Measurements from ENCODE around the gene ME3.

ME3 gene

GRCh38 chr11:86497310-86497709 is 175.1 kb downstream of the ME3 start:
- no peaks in the 10 kb centered on the region for H4K20me1 ChIP-seq (ENCODE audit: insufficient read depth, low read length)
- H3K4me3 ChIP-seq (ENCODE audit: low read length) = no peak overlapping the region
- no peaks in the 10 kb centered on the region for H3K9me2 ChIP-seq (replicated peaks; ENCODE audit: insufficient read depth, low read length)
- no peaks in the 10 kb centered on the region for H3K79me2 ChIP-seq (ENCODE audit: low read length)
- DNase-seq = no peak
- H3K9me3 ChIP-seq (replicated peaks; ENCODE audit: insufficient read depth, low read length) = no peaks in the 10 kb centered on the region
- no peak overlapping the region for H3K9ac ChIP-seq (ENCODE audit: low read length)
- H3K27me3 ChIP-seq (replicated peaks; ENCODE audit: insufficient read depth, low read length) = no peaks in the 10 kb centered on the region
- no peak for TF ChIP-seq EZH2phosphoT487 (IDR thresholded peaks at IDR 0.05; ENCODE audit: low read length)
- no peak for TF ChIP-seq EZH2 (optimal IDR thresholded peaks at IDR 0.05; ENCODE audit: low read depth, low read length)
- no peak for TF ChIP-seq CTCF (IDR thresholded peaks at IDR 0.05; ENCODE audit: low read length)
- no peaks in the 10 kb centered on the region for H3K4me1 ChIP-seq (ENCODE audit: low read length)
- H3K36me3 ChIP-seq (replicated peaks; ENCODE audit: insufficient read depth, low read length) = no peaks in the 10 kb centered on the region
- no peak overlapping the region for H2AFZ ChIP-seq (ENCODE audit: low read length)
- no peak overlapping the region for H3K27ac ChIP-seq (ENCODE audit: low read length)
- H3K4me2 ChIP-seq (ENCODE audit: low read depth, low read length) = no peak overlapping the region
- H3F3A ChIP-seq (ENCODE audit: insufficient read depth, low read length) = no peaks in the 10 kb centered on the region

DNA sequence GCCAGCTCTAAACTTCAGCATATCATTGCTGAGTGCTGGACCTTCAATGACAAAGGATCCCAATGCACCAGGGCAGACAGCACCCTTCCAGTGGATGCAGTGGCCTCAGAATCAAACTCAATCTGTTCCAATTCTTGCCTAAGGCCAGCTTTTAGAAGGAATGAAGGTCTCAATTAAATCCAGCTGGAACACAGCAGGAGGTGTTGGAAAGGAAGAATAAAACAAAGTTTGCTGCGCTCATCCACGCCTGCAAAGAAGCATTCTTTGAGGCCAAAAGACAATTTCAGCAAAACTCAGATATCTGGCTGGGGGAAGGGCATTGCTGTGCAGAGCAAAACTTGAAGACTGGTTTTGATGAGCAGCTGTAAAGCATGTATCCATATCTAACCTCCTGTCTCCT is 177.1 kb downstream of the ME3 start:
- H3K79me2 ChIP-seq (ENCODE audit: low read length) = no peaks in the 10 kb centered on the region
- H3K27me3 ChIP-seq (replicated peaks; ENCODE audit: insufficient read depth, low read length) = no peaks in the 10 kb centered on the region
- no peaks in the 10 kb centered on the region for H4K20me1 ChIP-seq (ENCODE audit: insufficient read depth, low read length)
- H2AFZ ChIP-seq (ENCODE audit: low read length) = no peak overlapping the region
- no peaks in the 10 kb centered on the region for H3K36me3 ChIP-seq (replicated peaks; ENCODE audit: insufficient read depth, low read length)
- no peak overlapping the region for H3K4me2 ChIP-seq (ENCODE audit: low read depth, low read length)
- H3F3A ChIP-seq (ENCODE audit: insufficient read depth, low read length) = no peaks in the 10 kb centered on the region
- no peaks in the 10 kb centered on the region for H3K9me2 ChIP-seq (replicated peaks; ENCODE audit: insufficient read depth, low read length)
- DNase-seq = no peak
- no peak overlapping the region for H3K4me3 ChIP-seq (ENCODE audit: low read length)
- H3K27ac ChIP-seq (ENCODE audit: low read length) = no peak overlapping the region
- no peaks in the 10 kb centered on the region for H3K4me1 ChIP-seq (ENCODE audit: low read length)
- no peaks in the 10 kb centered on the region for H3K9me3 ChIP-seq (replicated peaks; ENCODE audit: insufficient read depth, low read length)
- no peak overlapping the region for H3K9ac ChIP-seq (ENCODE audit: low read length)
- TF ChIP-seq EZH2 (optimal IDR thresholded peaks at IDR 0.05; ENCODE audit: low read depth, low read length) (no peak), CTCF (IDR thresholded peaks at IDR 0.05; ENCODE audit: low read length) (no peak), EZH2phosphoT487 (IDR thresholded peaks at IDR 0.05; ENCODE audit: low read length) (no peak)

DNA sequence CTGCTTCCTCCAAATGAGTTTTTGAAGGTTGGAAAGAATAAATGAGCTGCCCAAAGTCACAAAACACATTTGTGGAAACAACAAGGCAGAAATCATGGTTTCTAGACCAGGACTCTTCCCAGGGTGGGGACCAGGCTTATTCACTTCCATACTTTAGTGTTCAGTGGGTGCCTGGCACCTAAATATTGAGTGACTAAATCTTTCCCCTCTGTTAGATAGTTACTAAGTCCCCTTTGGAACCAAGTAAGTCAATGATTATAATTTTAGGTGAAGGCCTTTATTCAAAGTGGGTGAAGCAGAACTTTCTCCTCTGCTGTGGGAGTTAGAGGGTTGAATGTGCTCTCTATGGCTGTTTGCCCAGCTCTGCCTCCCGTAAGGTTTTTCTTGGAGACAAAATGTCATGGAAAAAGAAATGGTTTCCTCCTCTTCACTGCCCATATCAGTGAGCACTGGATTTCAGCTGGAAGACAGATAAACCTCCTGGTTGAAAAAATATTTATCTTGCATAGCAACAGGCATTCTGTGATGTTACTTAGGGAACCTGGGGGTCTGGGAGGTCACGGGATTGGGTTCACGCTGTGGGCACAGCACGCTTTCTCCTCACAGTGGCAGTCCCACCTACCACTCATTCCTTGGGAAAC is 179.9 kb downstream of the ME3 start:
- DNase-seq = no peak
- no peak overlapping the region for H3K27ac ChIP-seq (ENCODE audit: low read length)

More for the DNA sequence above, 179.9 kb downstream of the ME3 start:
- no peaks in the 10 kb centered on the region for H4K20me1 ChIP-seq (ENCODE audit: insufficient read depth, low read length)
- no peaks in the 10 kb centered on the region for H3K79me2 ChIP-seq (ENCODE audit: low read length)
- H3F3A ChIP-seq (ENCODE audit: insufficient read depth, low read length) = no peaks in the 10 kb centered on the region
- no peaks in the 10 kb centered on the region for H3K4me1 ChIP-seq (ENCODE audit: low read length)
- H3K9ac ChIP-seq (ENCODE audit: low read length) = no peak overlapping the region
- H3K9me2 ChIP-seq (replicated peaks; ENCODE audit: insufficient read depth, low read length) = no peaks in the 10 kb centered on the region
- no peak overlapping the region for H3K4me2 ChIP-seq (ENCODE audit: low read depth, low read length)
- no peaks in the 10 kb centered on the region for H3K9me3 ChIP-seq (replicated peaks; ENCODE audit: insufficient read depth, low read length)
- no peak for TF ChIP-seq CTCF (IDR thresholded peaks at IDR 0.05; ENCODE audit: low read length)
- TF ChIP-seq EZH2phosphoT487 (IDR thresholded peaks at IDR 0.05; ENCODE audit: low read length) = no peak
- H3K36me3 ChIP-seq (replicated peaks; ENCODE audit: insufficient read depth, low read length) = no peaks in the 10 kb centered on the region
- H2AFZ ChIP-seq (ENCODE audit: low read length) = no peak overlapping the region
- H3K4me3 ChIP-seq (ENCODE audit: low read length) = no peak overlapping the region
- no peaks in the 10 kb centered on the region for H3K27me3 ChIP-seq (replicated peaks; ENCODE audit: insufficient read depth, low read length)

Data from MM.1S (cell line).